Neuronal stem cell (in vitro differentiated cells): ENCODE measurements around the gene IQCE.

Source experiments
- DNase-seq: peaks from one replicate; pipeline ENCODE4 v3.0.0-alpha.2; 2013; ENCODE audit warnings: low spot score
- H2AFZ ChIP-seq: one replicate; pipeline ENCODE4 v1.6.1; 2013; ENCODE audit warnings: mild to moderate bottlenecking, low read length, inconsistent platforms
- H2AK5ac ChIP-seq: 2 replicates; pipeline ENCODE4 v1.6.1; 2013; ENCODE audit warnings: low read depth, mild to moderate bottlenecking, inconsistent platforms, low read length, moderate library complexity, mixed read lengths
- H2BK120ac ChIP-seq: 2 replicates; pipeline ENCODE4 v1.6.1; 2013; ENCODE audit warnings: low read depth, mild to moderate bottlenecking, inconsistent platforms, low read length, moderate library complexity, mixed read lengths
- H2BK12ac ChIP-seq: one replicate; pipeline ENCODE4 v1.6.1; 2013; ENCODE audit warnings: low read length, inconsistent platforms
- H2BK15ac ChIP-seq: 2 replicates; pipeline ENCODE4 v1.6.1; 2013; ENCODE audit warnings: mild to moderate bottlenecking, low read length, inconsistent platforms, mixed read lengths
- H2BK5ac ChIP-seq: one replicate; pipeline ENCODE4 v1.6.1; 2013; ENCODE audit warnings: inconsistent platforms, mild to moderate bottlenecking, low read length, moderate library complexity
- H3K14ac ChIP-seq: one replicate; pipeline ENCODE4 v1.6.1; 2013; ENCODE audit warnings: low read length, inconsistent platforms
- H3K18ac ChIP-seq: 2 replicates; pipeline ENCODE4 v1.6.1; 2013; ENCODE audit warnings: low read length, inconsistent platforms
- H3K23ac ChIP-seq: 2 replicates; pipeline ENCODE4 v1.6.1; 2013; ENCODE audit warnings: low read depth, mild to moderate bottlenecking, mixed read lengths, low read length, inconsistent platforms; ENCODE audit not compliant: poor library complexity
- H3K27ac ChIP-seq: replicated peaks from 3 replicates; pipeline ENCODE4 v1.5.1; 2013; ENCODE audit warnings: low read length, inconsistent platforms
- H3K27me3 ChIP-seq, 3 experiments: 2 replicates each; pipeline ENCODE4 v1.6.1; 2013; ENCODE audit warnings: low read length in 3 of 3, mild to moderate bottlenecking in 2 of 3, inconsistent platforms in 1 of 3, low read depth in 1 of 3, mixed read lengths in 1 of 3, moderate library complexity in 1 of 3; ENCODE audit not compliant: control insufficient read depth in 3 of 3, insufficient read depth in 3 of 3
- H3K36me3 ChIP-seq, 2 donors: replicated peaks in 1 of 2; 2 replicates each; pipeline ENCODE4 v1.6.1; 2013; ENCODE audit warnings: low read length in 2 of 2; ENCODE audit not compliant: control insufficient read depth in 2 of 2, insufficient read depth in 2 of 2
- H3K4ac ChIP-seq: 2 replicates; pipeline ENCODE4 v1.6.1; 2013; ENCODE audit warnings: inconsistent platforms, mild to moderate bottlenecking, low read length, moderate library complexity
- H3K4me1 ChIP-seq, 2 donors: 1 replicate in 1 of 2; 2 replicates in 1 of 2; pipeline ENCODE4 v1.6.1; 2013; ENCODE audit warnings: low read length in 2 of 2, low read depth in 1 of 2; ENCODE audit not compliant: control insufficient read depth in 2 of 2, insufficient read depth in 1 of 2
- H3K4me2 ChIP-seq: one replicate; pipeline ENCODE4 v1.6.1; 2013; ENCODE audit warnings: mild to moderate bottlenecking, low read length, inconsistent platforms; ENCODE audit not compliant: insufficient read depth, poor library complexity, severe bottlenecking
- H3K4me3 ChIP-seq, 2 donors: 2 replicates each; pipeline ENCODE4 v1.5.1; 2013; ENCODE audit warnings: low read length in 2 of 2, mild to moderate bottlenecking in 2 of 2, inconsistent platforms in 1 of 2, moderate library complexity in 1 of 2
- H3K79me1 ChIP-seq: one replicate; pipeline ENCODE4 v1.6.1; 2013; ENCODE audit warnings: low read depth, mild to moderate bottlenecking, inconsistent platforms, low read length, moderate library complexity
- H3K9ac ChIP-seq: one replicate; pipeline ENCODE4 v1.6.1; 2013; ENCODE audit warnings: mild to moderate bottlenecking, low read depth, low read length, inconsistent platforms; ENCODE audit not compliant: poor library complexity
- H3K9me3 ChIP-seq, 2 donors: replicated peaks in 1 of 2; 2 replicates each; pipeline versions ENCODE3 to v1.6.1; 2013; ENCODE audit warnings: low read length in 2 of 2, mild to moderate bottlenecking in 2 of 2, inconsistent platforms in 1 of 2, low read depth in 1 of 2, mixed read lengths in 1 of 2, moderate library complexity in 1 of 2; ENCODE audit not compliant: control insufficient read depth in 2 of 2, insufficient read depth in 1 of 2
- H4K8ac ChIP-seq: one replicate; pipeline ENCODE4 v1.6.1; 2013; ENCODE audit warnings: low read depth, mild to moderate bottlenecking, inconsistent platforms, low read length, moderate library complexity
- H4K91ac ChIP-seq: one replicate; pipeline ENCODE4 v1.6.1; 2013; ENCODE audit warnings: low read length, low read depth, mild to moderate bottlenecking, inconsistent platforms; ENCODE audit not compliant: poor library complexity
- WGBS, 2 donors: extraction: QIAGEN DNeasy Blood & Tissue Kit; methylation state at CpG; one replicate each; pipeline ENCODE4 v1.1.7; 2013; ENCODE audit warnings: missing lambda C conversion rate in 2 of 2, mixed read lengths in 1 of 2; ENCODE audit not compliant: insufficient read length in 2 of 2, insufficient replicate concordance in 1 of 2; ENCODE audit errors: extremely low coverage in 2 of 2; 5-methylcytosine and 5-hydroxymethylcytosine counted together

Gene IQCE

DNA sequence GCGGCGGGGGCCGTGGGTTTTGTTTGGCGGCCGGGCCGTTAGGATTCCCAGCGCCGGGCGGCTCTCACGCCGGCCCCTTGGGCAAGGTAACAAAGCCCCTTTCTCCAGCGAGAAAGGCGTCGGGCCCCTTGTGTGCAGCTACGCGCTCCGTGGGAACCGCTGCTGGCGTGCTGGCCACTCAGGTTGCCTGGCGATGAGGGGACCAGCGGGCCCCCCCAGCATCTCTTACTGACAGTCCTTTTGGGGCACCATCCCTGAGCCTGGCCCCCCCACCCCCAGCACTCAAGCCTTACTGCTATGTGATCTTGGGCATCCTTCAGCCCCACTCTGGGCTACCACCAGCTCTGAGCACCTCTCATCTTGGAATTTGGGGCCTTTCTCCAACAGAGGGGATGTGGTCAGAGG is 37.4 kb upstream of the IQCE start:
- WGBS, 2 donors, result no CpG with 5 or more reads among the region's 21 CpGs
- H2BK5ac ChIP-seq, result peak overlapping the region; percentile 93

DNA sequence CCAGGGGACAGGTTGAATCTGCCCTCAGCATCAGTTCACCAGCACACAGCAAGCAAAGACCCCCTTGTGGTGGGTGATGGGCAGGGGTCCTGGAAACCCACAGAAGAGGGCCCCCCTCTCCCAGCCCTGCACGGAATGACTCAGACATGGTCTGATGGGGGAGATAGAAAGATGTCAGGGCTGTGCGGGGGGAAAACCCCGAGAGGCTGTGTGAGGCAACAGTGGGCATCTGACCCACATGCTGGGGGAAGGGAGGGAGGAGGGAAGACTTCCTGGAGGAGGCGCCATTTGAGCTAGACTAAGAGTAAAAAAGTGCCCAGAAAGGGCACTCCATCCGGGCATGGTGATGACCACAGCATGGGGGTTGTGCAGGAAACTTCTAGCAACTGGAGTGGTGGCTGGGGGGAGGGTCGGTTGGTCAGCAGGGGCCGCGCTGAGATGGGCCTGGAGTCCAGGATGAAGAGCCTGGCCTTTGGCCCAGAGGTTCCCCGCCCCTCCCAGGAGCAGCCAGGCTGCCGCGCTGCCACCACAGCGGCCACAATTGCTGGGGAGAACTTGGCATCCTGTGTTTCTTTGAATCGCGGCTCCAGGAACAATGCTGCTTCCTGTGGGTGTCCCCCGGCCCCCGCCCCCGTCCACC is 36.7 kb upstream of the IQCE start:
- peak overlapping the region; percentile 87 to 96 for H3K4me3 ChIP-seq

More for the DNA sequence above, 37.4 kb upstream of the IQCE start:
- no peak overlapping the region for H4K91ac ChIP-seq
- no peak overlapping the region for H4K8ac ChIP-seq
- peaks cover 25% of the 10 kb centered on the region for H3K79me1 ChIP-seq
- no peak overlapping the region for H2BK12ac ChIP-seq
- no peak overlapping the region for H2AFZ ChIP-seq
- DNase-seq, result no peak
- no peak overlapping the region for H3K4ac ChIP-seq
- H3K23ac ChIP-seq, result no peak overlapping the region
- peak overlapping the region; percentile 63 for H3K14ac ChIP-seq
- H3K36me3 ChIP-seq, result peaks cover 18 to 23% of the 10 kb centered on the region in 2 donors
- peak overlapping the region; percentile 100 for H2AK5ac ChIP-seq
- peak overlapping the region; percentile 49 for H2BK15ac ChIP-seq
- peak overlapping the region; percentile 97 for H3K9ac ChIP-seq
- H2BK120ac ChIP-seq, result peak overlapping the region; percentile 66
- peak overlapping the region; percentile 87 to 96 for H3K4me3 ChIP-seq
- H3K4me1 ChIP-seq, result peaks cover 56 to 79% of the 10 kb centered on the region in 2 donors
- H3K27ac ChIP-seq, result peak overlapping the region; percentile 30
- no peaks in the 10 kb centered on the region for H3K9me3 ChIP-seq
- H3K27me3 ChIP-seq, result no peaks in the 10 kb centered on the region
- peak overlapping the region; percentile 91 for H3K4me2 ChIP-seq
- H3K18ac ChIP-seq, result peak overlapping the region; percentile 97

DNA sequence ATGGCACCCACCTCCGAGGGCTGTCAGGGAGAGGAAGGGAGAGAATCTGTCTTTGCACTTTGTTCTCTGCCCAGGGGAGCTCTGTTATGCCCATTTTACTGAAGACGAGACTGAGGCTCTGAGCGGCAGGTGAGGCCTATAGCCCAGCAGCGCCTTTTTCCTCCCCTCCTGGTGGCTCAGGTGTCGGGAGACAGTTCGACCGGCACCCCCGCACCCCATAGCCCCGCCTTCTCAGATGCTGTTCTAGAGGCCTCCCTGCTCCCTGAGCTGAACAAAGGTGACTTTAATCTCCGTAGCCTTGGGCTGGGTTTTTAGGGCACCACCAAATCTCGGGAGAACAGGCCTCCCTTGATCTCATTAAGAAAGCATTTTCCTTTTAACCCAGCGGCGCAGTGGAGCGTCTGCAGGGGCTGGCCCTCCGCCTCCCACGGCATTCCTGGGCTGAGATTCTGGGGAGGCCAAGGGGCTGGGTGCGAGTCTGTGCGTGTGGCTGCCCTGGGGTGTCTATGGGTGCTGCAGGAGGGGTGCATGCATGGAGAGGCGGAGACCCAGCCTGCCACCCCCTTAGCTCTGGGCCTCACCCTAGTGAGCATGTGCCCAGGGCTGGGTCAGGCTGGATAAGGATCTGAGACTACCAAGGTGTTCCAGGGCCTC is 35.9 kb upstream of the IQCE start:
- H3K9ac ChIP-seq, result peak overlapping the region; percentile 97
- peak overlapping the region; percentile 92 for H2BK120ac ChIP-seq
- H2BK15ac ChIP-seq, result peak overlapping the region; percentile 91
- H4K91ac ChIP-seq, result peak overlapping the region; percentile 57
- H3K36me3 ChIP-seq, result peaks cover 32 to 38% of the 10 kb centered on the region in 2 donors
- H3K18ac ChIP-seq, result peak overlapping the region; percentile 99
- peaks cover 37% of the 10 kb centered on the region for H3K79me1 ChIP-seq
- peak overlapping the region; percentile 93 for H2BK5ac ChIP-seq
- no peaks in the 10 kb centered on the region for H3K27me3 ChIP-seq
- peak overlapping the region; percentile 21 for H3K23ac ChIP-seq
- no CpG with 5 or more reads among the region's 19 CpGs for WGBS, 2 donors
- peak overlapping the region; percentile 79 for H3K4ac ChIP-seq
- no peaks in the 10 kb centered on the region for H3K9me3 ChIP-seq
- H2AFZ ChIP-seq, result no peak overlapping the region
- peak overlapping the region; percentile 98 for H2BK12ac ChIP-seq
- peaks cover 55 to 70% of the 10 kb centered on the region in 2 donors for H3K4me1 ChIP-seq
- peak overlapping the region; percentile 91 for H3K14ac ChIP-seq
- H3K4me2 ChIP-seq, result peak overlapping the region; percentile 91
- H3K4me3 ChIP-seq, result peak overlapping the region; percentile 87 to 96
- peak; percentile 68 for DNase-seq
- peak overlapping the region; percentile 100 for H2AK5ac ChIP-seq
- H3K27ac ChIP-seq, result peak overlapping the region; percentile 97
- no peak overlapping the region for H4K8ac ChIP-seq

More for the DNA sequence above, 36.7 kb upstream of the IQCE start:
- Histone ChIP-seq H2AFZ (no peak overlapping the region), H3K27ac (peak overlapping the region; percentile 97), H3K27me3 (no peaks in the 10 kb centered on the region), H2BK12ac (no peak overlapping the region), H3K23ac (no peak overlapping the region), H2BK120ac (peak overlapping the region; percentile 92), H2BK15ac (peak overlapping the region; percentile 91), H3K4me1 (peaks cover 57 to 72% of the 10 kb centered on the region in 2 donors), H3K18ac (peak overlapping the region; percentile 97), H4K91ac (no peak overlapping the region), H3K9me3 (no peaks in the 10 kb centered on the region), H3K9ac (peak overlapping the region; percentile 97), H3K14ac (no peak overlapping the region), H2AK5ac (peak overlapping the region; percentile 100), H4K8ac (no peak overlapping the region), H3K4ac (peak overlapping the region; percentile 78), H3K4me2 (peak overlapping the region; percentile 91), H2BK5ac (no peak overlapping the region), H3K36me3 (peaks cover 25 to 30% of the 10 kb centered on the region in 2 donors), H3K79me1 (peaks cover 32% of the 10 kb centered on the region)
- no peak for DNase-seq
- no CpG with 5 or more reads among the region's 17 CpGs for WGBS, 2 donors

DNA sequence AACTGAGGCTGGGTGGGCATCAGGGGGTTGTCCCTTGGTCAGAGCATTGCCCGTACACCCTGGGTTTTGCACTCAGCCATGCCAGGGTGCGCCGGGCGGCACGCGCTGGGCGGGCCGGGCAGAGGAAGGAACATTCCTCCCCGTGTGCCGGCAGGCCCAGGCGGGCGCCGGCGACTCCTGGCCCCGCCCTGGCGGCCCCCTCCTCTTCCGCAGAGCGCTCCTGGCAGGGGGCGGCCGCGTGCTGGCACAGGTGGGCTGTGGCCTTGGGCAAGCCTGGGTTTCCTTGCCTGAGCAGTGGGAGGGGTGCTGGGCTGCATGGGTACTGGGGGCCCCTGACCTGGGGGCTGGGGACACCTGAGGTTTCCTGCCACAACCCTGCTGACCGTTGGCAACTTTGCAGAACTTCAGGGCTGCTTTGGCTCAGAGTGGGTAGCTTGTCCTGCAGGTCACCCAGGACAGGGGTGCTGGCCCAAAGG is 35.3 kb upstream of the IQCE start:
- no CpG with 5 or more reads among the region's 22 CpGs for WGBS, 2 donors
- H2BK5ac ChIP-seq, result peak overlapping the region; percentile 93
- H3K36me3 ChIP-seq, result peaks cover 37 to 44% of the 10 kb centered on the region in 2 donors
- H2BK12ac ChIP-seq, result peak overlapping the region; percentile 98
- peak overlapping the region; percentile 100 for H2AK5ac ChIP-seq
- H3K27ac ChIP-seq, result peak overlapping the region; percentile 97
- H3K9me3 ChIP-seq, result no peaks in the 10 kb centered on the region
- no peaks in the 10 kb centered on the region for H3K27me3 ChIP-seq
- H3K9ac ChIP-seq, result peak overlapping the region; percentile 88
- no peak for DNase-seq
- peaks cover 37% of the 10 kb centered on the region for H3K79me1 ChIP-seq
- peak overlapping the region; percentile 99 for H3K18ac ChIP-seq
- peak overlapping the region; percentile 16 for H2BK15ac ChIP-seq
- peak overlapping the region; percentile 49 for H2BK120ac ChIP-seq
- H3K4me1 ChIP-seq, result peaks cover 54 to 69% of the 10 kb centered on the region in 2 donors
- peak overlapping the region; percentile 63 for H3K14ac ChIP-seq
- no peak overlapping the region for H2AFZ ChIP-seq
- peak overlapping the region; percentile 57 for H4K91ac ChIP-seq
- no peak overlapping the region for H4K8ac ChIP-seq
- H3K4ac ChIP-seq, result peak overlapping the region; percentile 79
- peak overlapping the region; percentile 21 for H3K23ac ChIP-seq
- H3K4me3 ChIP-seq, result peak overlapping the region; percentile 25 to 96
- peak overlapping the region; percentile 91 for H3K4me2 ChIP-seq
